AG09309 (cell line): ENCODE data around the gene GPR6.

Experiments used
- DNase-seq: peaks from one replicate; pipeline ENCODE4 v3.0.0-alpha.2; 2010; ENCODE audit warnings: low read depth
- H3K4me3 ChIP-seq: 2 replicates; pipeline ENCODE4 v1.5.1; 2011; ENCODE audit warnings: mild to moderate bottlenecking, low read depth, low read length, moderate library complexity; ENCODE audit not compliant: control insufficient read depth
- TF ChIP-seq, protein P1 (sequence below): IDR thresholded peaks from 2 replicates; pipeline ENCODE4 v1.5.1; 2011; ENCODE audit warnings: mild to moderate bottlenecking, low read depth, low read length, inconsistent platforms; ENCODE audit not compliant: insufficient read depth, control insufficient read depth; ENCODE audit errors: missing control alignments

Gene GPR6, protein sequence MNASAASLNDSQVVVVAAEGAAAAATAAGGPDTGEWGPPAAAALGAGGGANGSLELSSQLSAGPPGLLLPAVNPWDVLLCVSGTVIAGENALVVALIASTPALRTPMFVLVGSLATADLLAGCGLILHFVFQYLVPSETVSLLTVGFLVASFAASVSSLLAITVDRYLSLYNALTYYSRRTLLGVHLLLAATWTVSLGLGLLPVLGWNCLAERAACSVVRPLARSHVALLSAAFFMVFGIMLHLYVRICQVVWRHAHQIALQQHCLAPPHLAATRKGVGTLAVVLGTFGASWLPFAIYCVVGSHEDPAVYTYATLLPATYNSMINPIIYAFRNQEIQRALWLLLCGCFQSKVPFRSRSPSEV

DNA sequence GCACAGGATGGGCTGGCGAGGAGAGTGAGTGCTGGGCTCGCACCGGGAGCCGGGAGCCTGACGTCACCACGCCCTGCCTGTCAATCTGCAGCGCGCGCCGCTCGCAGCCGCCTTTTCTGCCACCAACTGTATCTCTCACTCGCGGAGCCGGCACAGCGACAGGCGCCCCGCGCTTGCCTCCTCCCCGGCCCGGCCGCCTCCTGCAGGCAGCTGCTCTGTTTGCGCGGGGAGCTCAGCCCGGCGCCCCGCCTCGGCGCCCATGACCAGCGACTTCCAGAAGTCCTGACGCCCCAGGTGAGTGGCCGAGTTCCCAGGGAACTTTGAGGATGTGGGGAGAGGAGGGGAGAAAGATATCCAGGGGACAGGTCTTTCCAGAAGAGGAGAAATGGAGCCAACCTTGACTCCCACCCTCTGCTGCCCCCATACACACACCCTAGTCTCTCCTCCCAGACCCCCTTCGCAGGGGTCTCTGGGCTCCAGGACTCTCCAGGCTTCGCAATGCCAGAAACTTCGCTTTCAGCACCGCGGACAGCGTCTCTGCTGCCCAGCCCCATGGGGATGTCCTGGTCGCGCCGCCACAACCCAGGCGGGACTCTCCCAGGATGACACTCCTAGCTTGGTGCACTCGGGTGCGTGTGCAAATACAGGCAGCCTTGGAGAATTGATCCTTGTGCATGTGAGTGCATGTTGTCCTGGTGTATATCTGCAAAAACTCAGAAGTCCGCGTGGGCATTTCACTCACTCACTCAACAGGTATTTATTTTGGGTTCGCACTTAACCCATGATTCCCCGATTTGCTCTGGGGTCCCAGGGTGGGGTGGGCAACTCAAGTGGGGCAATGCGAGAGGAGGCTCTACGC, at the start of gene GPR6:
TSS of gene GPR6 (plus strand) at position 138 of the 859 bp plus-strand sequence. CDS start 802 bp downstream, outside the sequence.
- no peak for DNase-seq
- TF ChIP-seq, protein P1, sequence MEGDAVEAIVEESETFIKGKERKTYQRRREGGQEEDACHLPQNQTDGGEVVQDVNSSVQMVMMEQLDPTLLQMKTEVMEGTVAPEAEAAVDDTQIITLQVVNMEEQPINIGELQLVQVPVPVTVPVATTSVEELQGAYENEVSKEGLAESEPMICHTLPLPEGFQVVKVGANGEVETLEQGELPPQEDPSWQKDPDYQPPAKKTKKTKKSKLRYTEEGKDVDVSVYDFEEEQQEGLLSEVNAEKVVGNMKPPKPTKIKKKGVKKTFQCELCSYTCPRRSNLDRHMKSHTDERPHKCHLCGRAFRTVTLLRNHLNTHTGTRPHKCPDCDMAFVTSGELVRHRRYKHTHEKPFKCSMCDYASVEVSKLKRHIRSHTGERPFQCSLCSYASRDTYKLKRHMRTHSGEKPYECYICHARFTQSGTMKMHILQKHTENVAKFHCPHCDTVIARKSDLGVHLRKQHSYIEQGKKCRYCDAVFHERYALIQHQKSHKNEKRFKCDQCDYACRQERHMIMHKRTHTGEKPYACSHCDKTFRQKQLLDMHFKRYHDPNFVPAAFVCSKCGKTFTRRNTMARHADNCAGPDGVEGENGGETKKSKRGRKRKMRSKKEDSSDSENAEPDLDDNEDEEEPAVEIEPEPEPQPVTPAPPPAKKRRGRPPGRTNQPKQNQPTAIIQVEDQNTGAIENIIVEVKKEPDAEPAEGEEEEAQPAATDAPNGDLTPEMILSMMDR = no peak
- no peak within 1 kb of the TSS for H3K4me3 ChIP-seq

DNA sequence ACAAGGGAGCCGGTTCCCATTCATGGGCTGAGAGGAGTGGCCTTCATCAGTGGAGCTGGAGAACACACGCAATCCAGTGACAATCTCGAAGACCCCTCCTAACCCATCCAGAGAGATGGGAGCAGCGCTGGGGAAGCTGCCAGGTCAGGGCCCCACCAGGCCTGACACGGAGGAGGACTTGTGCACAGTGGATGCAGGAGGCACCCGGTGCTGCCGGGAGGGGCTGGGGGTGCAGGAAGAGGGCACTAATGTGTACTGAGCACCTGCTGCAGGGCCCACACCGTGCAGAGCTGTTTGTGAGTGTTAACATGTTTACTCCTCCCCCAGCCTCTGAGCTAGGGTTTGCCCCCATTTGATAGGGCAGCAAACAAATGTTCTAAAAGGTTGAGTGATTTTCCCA, 43.8 kb upstream of the GPR6 start:
- no peak for DNase-seq
- TF ChIP-seq, protein P1 = no peak
- H3K4me3 ChIP-seq = no peak overlapping the region

DNA sequence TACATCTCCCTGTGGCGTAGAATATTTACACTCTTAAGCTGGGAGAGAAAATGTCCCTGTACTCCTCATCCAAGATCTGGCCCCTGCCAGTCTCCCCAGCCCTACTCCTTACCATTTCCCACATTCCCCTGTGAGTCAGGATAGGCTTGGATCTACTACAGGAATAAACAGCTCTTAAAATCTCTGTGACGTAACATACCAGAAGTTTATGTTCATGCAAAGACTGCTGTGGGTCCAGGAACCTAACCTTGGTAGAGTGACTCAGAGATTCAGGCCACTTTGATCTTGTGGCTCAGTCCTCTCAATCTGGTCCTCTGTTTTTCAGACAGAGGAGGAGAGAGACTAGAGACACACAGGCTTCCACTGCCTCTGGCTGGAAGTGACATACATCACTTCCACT, 38.5 kb upstream of the GPR6 start:
- TF ChIP-seq, protein P1 = no peak
- DNase-seq = no peak
- no peak overlapping the region for H3K4me3 ChIP-seq

DNA sequence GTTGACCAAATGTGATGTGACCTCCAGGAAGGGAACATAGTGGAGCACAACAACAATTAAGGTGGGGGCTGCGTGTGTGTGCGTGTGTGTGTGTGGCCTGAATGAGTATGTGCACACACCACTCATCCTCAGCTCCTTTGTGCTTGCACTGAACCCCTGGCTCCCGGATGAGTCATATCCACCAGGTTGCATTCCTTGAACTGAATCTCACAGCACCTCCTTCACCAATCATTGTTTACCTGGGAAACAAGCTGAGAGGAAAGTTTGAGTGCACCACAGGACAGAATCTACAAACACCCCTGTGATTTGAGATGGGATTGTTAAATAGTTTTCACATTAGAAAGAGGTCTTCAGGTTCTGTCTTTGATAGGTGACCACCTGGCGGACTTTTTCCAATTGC, 33.7 kb upstream of the GPR6 start:
- DNase-seq = no peak
- H3K4me3 ChIP-seq = no peak overlapping the region
- TF ChIP-seq, protein P1 = no peak

DNA sequence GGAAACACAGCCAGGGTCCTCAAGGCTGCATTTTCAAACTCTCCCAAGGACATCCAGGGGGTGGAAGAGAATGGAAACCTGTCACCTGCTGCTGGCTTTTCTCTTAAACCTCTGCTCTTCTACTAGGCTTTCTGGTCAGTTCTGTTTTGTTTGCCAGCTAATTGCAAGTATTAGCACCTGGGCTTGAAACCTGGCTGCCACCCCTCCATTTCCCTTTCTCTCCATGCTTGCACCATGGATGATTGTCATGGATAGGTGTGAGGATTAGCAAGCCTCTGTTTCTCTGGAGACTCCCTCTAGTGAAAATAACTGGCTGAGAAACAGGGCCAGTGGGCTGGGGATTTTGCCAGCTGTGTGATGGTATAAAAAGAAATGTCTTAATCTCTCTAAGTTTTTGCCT, 33.0 kb upstream of the GPR6 start:
- TF ChIP-seq, protein P1 = no peak
- H3K4me3 ChIP-seq = no peak overlapping the region
- no peak for DNase-seq

DNA sequence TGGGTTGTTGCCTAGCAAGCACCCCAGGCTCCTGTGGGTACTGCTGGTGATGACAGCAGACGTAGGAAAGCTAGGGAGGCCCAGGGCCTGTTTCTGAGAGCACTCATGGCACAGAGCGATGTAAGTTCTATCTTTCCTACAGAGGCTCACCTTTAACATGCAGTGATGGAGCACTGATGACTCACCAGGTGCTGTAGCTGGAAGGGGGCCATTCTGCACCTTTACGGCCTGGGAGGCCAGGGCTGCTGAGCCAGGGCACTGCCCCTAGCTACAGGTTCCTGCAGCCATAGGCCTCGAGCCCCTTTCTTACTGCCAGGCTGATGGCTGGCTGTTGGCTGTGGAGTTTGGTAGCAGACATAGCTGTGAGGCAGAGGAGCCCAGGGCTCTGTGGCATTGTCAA, 31.1 kb upstream of the GPR6 start:
- DNase-seq = no peak
- TF ChIP-seq, protein P1 = no peak
- no peak overlapping the region for H3K4me3 ChIP-seq
